H1 (cell line): ENCODE data around the gene SLC6A7. TPM values are rescaled to one million over a fixed set of nuclear protein-coding genes. Genes with fewer than 3 reads are reported as not detected.

Experiments
- CTCF ChIA-PET: fragments of 300-600 bp; sonication (Branson Sonifier 250); formaldehyde crosslinking; loops from one replicate; lab custom pipeline; 2021; ENCODE audit not compliant: partially characterized antibody; lab: Charles Lee
- POLR2A ChIA-PET: fragments of 300-600 bp; sonication (Branson Sonifier 250); formaldehyde crosslinking; loops from one replicate; lab custom pipeline; 2021; ENCODE audit warnings: inconsistent platforms; ENCODE audit not compliant: partially characterized antibody; lab: Charles Lee
- DNase-seq, 2 experiments: peaks; one replicate each; pipeline versions ENCODE4 v3.0.0 to v3.0.0-alpha.2; 2010 to 2022; ENCODE audit warnings: low spot score in 2 of 2, low read depth in 1 of 2, mixed read lengths in 1 of 2
- FAIRE-seq: peaks from 2 replicates; lab custom pipeline; 2011; peaks lifted over from hg19 to GRCh38; lab: Jason Lieb, UNC
- H2AFZ ChIP-seq: 2 replicates; pipeline ENCODE4 v1.8.1; 2012; ENCODE audit warnings: low read length, inconsistent platforms
- H2AK5ac ChIP-seq: 2 replicates; pipeline ENCODE4 v1.6.1; 2013; ENCODE audit warnings: low read depth, low read length
- H2BK120ac ChIP-seq: replicated peaks from 2 replicates; pipeline ENCODE3; 2013; ENCODE audit warnings: low read depth, low read length, inconsistent platforms
- H2BK12ac ChIP-seq: 2 replicates; pipeline ENCODE4 v1.6.1; 2013; ENCODE audit warnings: low read depth, low read length
- H2BK15ac ChIP-seq: 2 replicates; pipeline ENCODE4 v1.6.1; 2013; ENCODE audit warnings: low read length
- H2BK20ac ChIP-seq: 2 replicates; pipeline ENCODE4 v1.6.1; 2013; ENCODE audit warnings: low read length
- H2BK5ac ChIP-seq: 2 replicates; pipeline ENCODE4 v1.6.1; 2013; ENCODE audit warnings: low read depth, low read length
- H3K14ac ChIP-seq: 2 replicates; pipeline ENCODE4 v1.6.1; 2013; ENCODE audit warnings: inconsistent platforms; ENCODE audit not compliant: insufficient read length
- H3K18ac ChIP-seq: 2 replicates; pipeline ENCODE4 v1.6.1; 2013; ENCODE audit warnings: low read length; ENCODE audit errors: extremely low read depth
- H3K23ac ChIP-seq: 2 replicates; pipeline ENCODE4 v1.6.1; 2013; ENCODE audit warnings: inconsistent platforms; ENCODE audit not compliant: insufficient read length
- H3K23me2 ChIP-seq: 2 replicates; pipeline ENCODE4 v1.6.1; 2013; ENCODE audit warnings: low read depth, low read length
- H3K27ac ChIP-seq: 2 replicates; pipeline ENCODE4 v1.6.1; 2011; ENCODE audit warnings: low read depth, low read length, inconsistent platforms
- H3K27me3 ChIP-seq, 4 experiments: replicated peaks in 1 of 4; 1 replicate in 1 of 4; 2 replicates in 3 of 4; pipeline versions ENCODE4 v1.6.1 to v1.8.1; 2011 to 2013; ENCODE audit warnings: low read length in 3 of 4, mild to moderate bottlenecking in 3 of 4, inconsistent platforms in 2 of 4, mixed read lengths in 2 of 4, moderate library complexity in 1 of 4; ENCODE audit not compliant: control insufficient read depth in 3 of 4, insufficient read depth in 3 of 4; ENCODE audit errors: extremely low read depth in 1 of 4
- H3K36me3 ChIP-seq, 4 experiments: 2 replicates each; pipeline versions ENCODE4 v1.6.1 to v1.8.1; 2011 to 2013; ENCODE audit warnings: mild to moderate bottlenecking in 4 of 4, low read length in 3 of 4, moderate library complexity in 2 of 4, control low read depth in 1 of 4, inconsistent platforms in 1 of 4; ENCODE audit not compliant: insufficient read depth in 4 of 4, control insufficient read depth in 2 of 4
- H3K4ac ChIP-seq: replicated peaks from 2 replicates; pipeline ENCODE3; 2013; ENCODE audit warnings: low read length, low read depth, mixed read lengths, inconsistent platforms; ENCODE audit not compliant: insufficient read length
- H3K4me1 ChIP-seq, 4 experiments: replicated peaks in 1 of 4; 1 replicate in 1 of 4; 2 replicates in 3 of 4; pipeline versions ENCODE4 v1.6.1 to v1.8.1; 2011 to 2013; ENCODE audit warnings: low read length in 3 of 4, inconsistent platforms in 2 of 4, mixed read lengths in 1 of 4; ENCODE audit not compliant: insufficient read depth in 4 of 4, control insufficient read depth in 3 of 4
- H3K4me2 ChIP-seq, 2 experiments: 2 replicates each; pipeline versions ENCODE4 v1.6.1 to v1.8.1; 2011 to 2013; ENCODE audit warnings: low read depth in 2 of 2, low read length in 2 of 2, control low read depth in 1 of 2, inconsistent platforms in 1 of 2, mild to moderate bottlenecking in 1 of 2; ENCODE audit not compliant: insufficient read depth in 1 of 2
- H3K4me3 ChIP-seq, 4 experiments: fragments of 200-600, 300-600 bp in 1 of 4; sonication (generic), shearing (Covaris generic), sonication (Bioruptor Twin) in 1 of 4; 2 replicates each; pipeline versions ENCODE4 v1.5.1 to v1.8.1; 2011 to 2016; ENCODE audit warnings: low read length in 4 of 4, low read depth in 3 of 4, control low read depth in 2 of 4, inconsistent platforms in 2 of 4, mild to moderate bottlenecking in 2 of 4, mixed read lengths in 1 of 4, moderate library complexity in 1 of 4; ENCODE audit not compliant: insufficient read depth in 2 of 4; ENCODE audit errors: extremely low read depth in 1 of 4
- H3K56ac ChIP-seq: replicated peaks from 2 replicates; pipeline ENCODE3; 2013; ENCODE audit warnings: low read depth, mild to moderate bottlenecking, mixed read lengths, low read length, inconsistent platforms; ENCODE audit not compliant: insufficient read length
- H3K79me1 ChIP-seq: 2 replicates; pipeline ENCODE4 v1.6.1; 2013; ENCODE audit warnings: low read depth, low read length, control low read depth
- H3K79me2 ChIP-seq, 2 experiments: 2 replicates each; pipeline versions ENCODE4 v1.6.1 to v1.8.1; 2012 to 2013; ENCODE audit warnings: low read length in 2 of 2, mild to moderate bottlenecking in 2 of 2, inconsistent platforms in 1 of 2; ENCODE audit not compliant: insufficient read depth in 2 of 2, control insufficient read depth in 1 of 2
- H3K9ac ChIP-seq, 4 experiments: replicated peaks in 1 of 4; 1 replicate in 1 of 4; 2 replicates in 3 of 4; pipeline versions ENCODE4 v1.6.1 to v1.8.1; 2011 to 2013; ENCODE audit warnings: low read depth in 3 of 4, low read length in 3 of 4, control low read depth in 2 of 4, mild to moderate bottlenecking in 2 of 4, moderate library complexity in 2 of 4, inconsistent platforms in 1 of 4; ENCODE audit errors: extremely low read depth in 1 of 4
- H3K9me3 ChIP-seq, 2 experiments: 2 replicates each; pipeline versions ENCODE4 v1.6.1 to v1.8.1; 2012 to 2013; ENCODE audit warnings: mild to moderate bottlenecking in 2 of 2, moderate library complexity in 2 of 2, control low read depth in 1 of 2, inconsistent platforms in 1 of 2, low read depth in 1 of 2, low read length in 1 of 2, mixed read lengths in 1 of 2; ENCODE audit not compliant: insufficient read depth in 2 of 2
- H4K20me1 ChIP-seq, 2 experiments: replicated peaks in 1 of 2; 2 replicates each; pipeline versions ENCODE3 to v1.8.1; 2011 to 2013; ENCODE audit warnings: inconsistent platforms in 2 of 2, low read length in 2 of 2, mild to moderate bottlenecking in 1 of 2; ENCODE audit not compliant: insufficient read depth in 2 of 2, control insufficient read depth in 1 of 2
- H4K5ac ChIP-seq: 2 replicates; pipeline ENCODE4 v1.6.1; 2013; ENCODE audit warnings: low read length, low read depth, mixed read lengths, inconsistent platforms; ENCODE audit not compliant: insufficient read length
- H4K8ac ChIP-seq: 2 replicates; pipeline ENCODE4 v1.8.0; 2013; ENCODE audit warnings: mild to moderate bottlenecking, moderate library complexity, low read length, inconsistent platforms; ENCODE audit not compliant: insufficient read depth; ENCODE audit errors: extremely low read depth
- H4K91ac ChIP-seq: replicated peaks from 2 replicates; pipeline ENCODE3; 2013; ENCODE audit warnings: low read length, mixed read lengths, inconsistent platforms; ENCODE audit not compliant: insufficient read length
- BRCA1 ChIP-seq: IDR thresholded peaks from 2 replicates; pipeline ENCODE4 v1.6.1; 2012; ENCODE audit warnings: low read depth, low read length, improper control_type of control experiment
- JUN ChIP-seq: IDR thresholded peaks from 2 replicates; pipeline ENCODE4 v1.6.1; 2011; ENCODE audit warnings: low read depth, mild to moderate bottlenecking, improper control_type of control experiment, low read length
- NRF1 ChIP-seq: IDR thresholded peaks from 2 replicates; pipeline ENCODE4 v1.6.1; 2011; ENCODE audit warnings: mild to moderate bottlenecking, low read depth, low read length, improper control_type of control experiment
- POU5F1 ChIP-seq: IDR thresholded peaks from 2 replicates; pipeline ENCODE4 v1.6.1; 2011; ENCODE audit warnings: low read depth, mild to moderate bottlenecking, low read length, moderate library complexity
- RAD21 ChIP-seq, 2 experiments: IDR thresholded peaks in 1 of 2; conservative IDR thresholded peaks in 1 of 2; 2 replicates each; pipeline ENCODE4 v1.6.1; 2011; ENCODE audit warnings: low read depth in 2 of 2, low read length in 2 of 2, improper control_type of control experiment in 1 of 2, inconsistent platforms in 1 of 2, mild to moderate bottlenecking in 1 of 2, moderate library complexity in 1 of 2
- RFX5 ChIP-seq: IDR thresholded peaks from 2 replicates; pipeline ENCODE4 v1.6.1; 2011; ENCODE audit warnings: low read depth, low read length, improper control_type of control experiment, borderline replicate concordance
- ZNF274 ChIP-seq: IDR thresholded peaks from 2 replicates; pipeline ENCODE4 v1.7.0; 2012; ENCODE audit warnings: low read length, borderline replicate concordance; ENCODE audit errors: extremely low read depth
- WGBS, 2 experiments: shearing (Covaris generic) in 1 of 2; methylation state at CpG; one replicate each; pipeline versions ENCODE4 v1.1.6 to v1.1.7; 2013 to 2015; ENCODE audit warnings: low lambda C conversion rate in 2 of 2, mixed read lengths in 2 of 2, inconsistent platforms in 1 of 2, low coverage in 1 of 2, missing lambda C conversion rate in 1 of 2; ENCODE audit not compliant: insufficient replicate concordance in 2 of 2, insufficient coverage in 1 of 2, insufficient read length in 1 of 2; ENCODE audit errors: extremely low coverage in 1 of 2, missing lambda C conversion rate in 1 of 2; 5-methylcytosine and 5-hydroxymethylcytosine counted together
- polyA plus RNA-seq, 7 experiments: library from polyadenylated mRNA; depleted of rRNA in 3 of 7; stranded (reverse) in 5 of 7; unstranded in 2 of 7; fragments of >200 nt in 5 of 7; fragments of 200-250 nt in 2 of 7; gene quantifications; 1 replicate in 5 of 7; 2 replicates in 1 of 7; 4 replicates in 1 of 7; pipeline versions ENCODE4 v1.2.1 to v1.2.3, GENCODE V29; 2011 to 2013; ENCODE audit warnings: missing spikeins in 2 of 7, mixed read lengths in 2 of 7
- total RNA-seq: library from RNA; stranded (reverse); fragmentation: NEBNext Ultra II Directional; extraction: Animal tissue kit (Norgen Biotek cat#: 25700); gene quantifications from 2 replicates; pipeline ENCODE4 v1.2.1, GENCODE V29; 2021
- TF ChIP-seq, protein P1 (sequence below), 3 experiments: IDR thresholded peaks; 1 replicate in 2 of 3; 2 replicates in 1 of 3; pipeline versions ENCODE4 v1.5.1 to v1.6.1; 2011; ENCODE audit warnings: low read length in 3 of 3, mild to moderate bottlenecking in 3 of 3, inconsistent platforms in 2 of 3, low read depth in 1 of 3, moderate library complexity in 1 of 3; ENCODE audit not compliant: insufficient read depth in 1 of 3; ENCODE audit errors: control extremely low read depth in 1 of 3

Gene SLC6A7
- total and polyA plus RNA-seq, 2 of the 8 experiments (the other 6 are each of a cell fraction or from before 2014, with no cell fraction given), result 0.07 to 0.12 TPM

DNA sequence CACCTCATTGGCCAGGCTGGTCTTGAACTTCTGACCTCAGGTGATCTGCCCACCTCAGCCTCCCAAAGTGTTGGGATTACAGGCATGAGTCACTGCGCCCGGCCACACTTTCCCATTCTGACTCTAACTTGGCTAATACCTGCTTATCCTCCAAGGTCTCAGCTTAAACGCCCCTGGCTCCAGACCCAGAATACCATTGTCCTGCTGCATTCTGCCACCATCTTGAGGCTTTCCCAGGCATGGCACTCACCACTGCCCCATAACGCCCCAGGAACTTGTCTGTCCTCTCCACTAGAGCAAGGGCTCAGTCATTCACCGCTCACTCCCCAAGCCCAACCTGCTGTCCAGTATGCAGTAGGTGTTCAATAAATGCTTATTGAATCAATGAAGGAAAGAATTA, 59.9 kb downstream of the SLC6A7 start:
- Histone ChIP-seq H3K9ac (no peak overlapping the region), H3K23ac (no peak overlapping the region), H4K20me1 (no peaks in the 10 kb centered on the region), H2BK15ac (no peak overlapping the region), H3K14ac (no peak overlapping the region), H3K4ac (no peak overlapping the region), H3K27ac (no peak overlapping the region), H2AFZ (no peak overlapping the region), H3K4me3 (no peak overlapping the region), H3K27me3 (no peaks in the 10 kb centered on the region), H2BK120ac (no peak overlapping the region), H2BK12ac (no peak overlapping the region), H3K79me2 (no peaks in the 10 kb centered on the region), H3K36me3 (no peaks in the 10 kb centered on the region), H2BK5ac (no peak overlapping the region), H3K4me2 (no peak overlapping the region), H3K4me1 (no peaks in the 10 kb centered on the region), H3K56ac (no peak overlapping the region), H4K5ac (no peak overlapping the region), H3K23me2 (no peaks in the 10 kb centered on the region), H2AK5ac (no peak overlapping the region), H3K9me3 (no peaks in the 10 kb centered on the region), H3K18ac (no peak overlapping the region), H3K79me1 (no peaks in the 10 kb centered on the region), H4K91ac (no peak overlapping the region), H4K8ac (no peak overlapping the region), H2BK20ac (no peak overlapping the region)
- TF ChIP-seq RFX5 (no peak), POU5F1 (no peak), JUN (no peak), BRCA1 (no peak), RAD21 (IDR thresholded peaks at IDR 0.05 in 1 of 2, conservative IDR thresholded peaks at IDR 0.05 in 1 of 2; ENCODE audit: low read depth in 2 of 2, low read length in 2 of 2) (peak; percentile 32 to 41), ZNF274 (no peak), NRF1 (no peak)
- TF ChIP-seq, protein P1, sequence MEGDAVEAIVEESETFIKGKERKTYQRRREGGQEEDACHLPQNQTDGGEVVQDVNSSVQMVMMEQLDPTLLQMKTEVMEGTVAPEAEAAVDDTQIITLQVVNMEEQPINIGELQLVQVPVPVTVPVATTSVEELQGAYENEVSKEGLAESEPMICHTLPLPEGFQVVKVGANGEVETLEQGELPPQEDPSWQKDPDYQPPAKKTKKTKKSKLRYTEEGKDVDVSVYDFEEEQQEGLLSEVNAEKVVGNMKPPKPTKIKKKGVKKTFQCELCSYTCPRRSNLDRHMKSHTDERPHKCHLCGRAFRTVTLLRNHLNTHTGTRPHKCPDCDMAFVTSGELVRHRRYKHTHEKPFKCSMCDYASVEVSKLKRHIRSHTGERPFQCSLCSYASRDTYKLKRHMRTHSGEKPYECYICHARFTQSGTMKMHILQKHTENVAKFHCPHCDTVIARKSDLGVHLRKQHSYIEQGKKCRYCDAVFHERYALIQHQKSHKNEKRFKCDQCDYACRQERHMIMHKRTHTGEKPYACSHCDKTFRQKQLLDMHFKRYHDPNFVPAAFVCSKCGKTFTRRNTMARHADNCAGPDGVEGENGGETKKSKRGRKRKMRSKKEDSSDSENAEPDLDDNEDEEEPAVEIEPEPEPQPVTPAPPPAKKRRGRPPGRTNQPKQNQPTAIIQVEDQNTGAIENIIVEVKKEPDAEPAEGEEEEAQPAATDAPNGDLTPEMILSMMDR (IDR thresholded peaks at IDR 0.05; ENCODE audit: control extremely low read depth in 1 of 3, insufficient read depth in 1 of 3, low read depth in 1 of 3, low read length in 3 of 3), result peak in 1 of 3 experiments; percentile 33; a peak in 1 of 4 replicates
- no peak for DNase-seq
- ChIA-PET CTCF (interaction anchor here (1.0 to 1.9 kb wide), 6 partner anchors 12 to 86 kb away, joined by 3 to 8 read pairs (median 4); no protein-coding TSS in a partner anchor), POLR2A (no interaction called here)
- WGBS, 2 experiments, result 98% methylated on average over 5 of the region's 5 CpGs; no CpG with 5 or more reads in 1 of the 2 experiments
- FAIRE-seq, result no peak
